Loucy (cell line): ENCODE results near the gene TBC1D22A.

Source experiments
- H2AFZ ChIP-seq: fragments of 200-600 bp; sonication (generic); 2 replicates; pipeline ENCODE4 v1.6.0; 2016; ENCODE audit warnings: antibody characterized with exemption, mild to moderate bottlenecking, low read length, moderate library complexity
- H3F3A ChIP-seq: fragments of 200-600 bp; 2 replicates; pipeline ENCODE4 v1.6.0; 2016; ENCODE audit warnings: antibody characterized with exemption, low read depth, mild to moderate bottlenecking
- H3K27me3 ChIP-seq: fragments of 200-600 bp; sonication (generic); 2 replicates; pipeline ENCODE4 v1.6.1; 2014; ENCODE audit warnings: low read length, mild to moderate bottlenecking; ENCODE audit not compliant: insufficient read depth, poor library complexity, severe bottlenecking
- H3K36me3 ChIP-seq: fragments of 200-600 bp; sonication (generic); 2 replicates; pipeline ENCODE4 v1.6.1; 2016; ENCODE audit warnings: low read length; ENCODE audit not compliant: insufficient read depth
- H3K4me1 ChIP-seq: fragments of 200-600 bp; sonication (generic); 2 replicates; pipeline ENCODE4 v1.5.1; 2014; ENCODE audit warnings: low read length, mild to moderate bottlenecking; ENCODE audit not compliant: insufficient read depth, poor library complexity, severe bottlenecking
- H3K4me2 ChIP-seq: fragments of 200-600 bp; sonication (generic); 2 replicates; pipeline ENCODE4 v1.6.0; 2014; ENCODE audit warnings: antibody characterized with exemption, low read length, low read depth, mild to moderate bottlenecking; ENCODE audit not compliant: poor library complexity, severe bottlenecking
- H3K4me3 ChIP-seq: fragments of 200-600 bp; sonication (generic); 2 replicates; pipeline ENCODE4 v1.5.1; 2014; ENCODE audit warnings: low read length, mild to moderate bottlenecking, mixed read lengths; ENCODE audit not compliant: poor library complexity, severe bottlenecking
- H3K79me2 ChIP-seq: fragments of 200-600 bp; sonication (generic); 2 replicates; pipeline ENCODE4 v1.6.1; 2014; ENCODE audit warnings: low read length; ENCODE audit not compliant: insufficient read depth
- H3K9ac ChIP-seq: fragments of 200-600 bp; sonication (generic); 2 replicates; pipeline ENCODE4 v1.6.0; 2014; ENCODE audit warnings: mild to moderate bottlenecking, low read depth, low read length, moderate library complexity; ENCODE audit not compliant: poor library complexity, severe bottlenecking
- H3K9me2 ChIP-seq: fragments of 200-600 bp; sonication (generic); replicated peaks from 2 replicates; pipeline ENCODE4 v1.6.1; 2016; ENCODE audit warnings: low read depth, low read length, mixed read lengths
- H3K9me3 ChIP-seq: fragments of 200-600 bp; sonication (generic); 2 replicates; pipeline ENCODE4 v1.6.1; 2014; ENCODE audit warnings: mild to moderate bottlenecking, antibody characterized with exemption, low read length, low read depth; ENCODE audit not compliant: insufficient read depth
- H4K20me1 ChIP-seq: fragments of 200-600 bp; sonication (generic); 2 replicates; pipeline ENCODE4 v1.6.0; 2014; ENCODE audit warnings: antibody characterized with exemption, low read length, mild to moderate bottlenecking; ENCODE audit not compliant: insufficient read depth, poor library complexity, severe bottlenecking
- CTCF ChIP-seq: fragments of 200-600 bp; sonication (generic); conservative IDR thresholded peaks from 2 replicates; pipeline ENCODE4 v1.5.1; 2014; ENCODE audit warnings: mild to moderate bottlenecking, antibody characterized with exemption, low read length
- EZH2phosphoT487 ChIP-seq: fragments of 200-600 bp; IDR thresholded peaks from 2 replicates; pipeline ENCODE4 v1.6.1; 2018; ENCODE audit warnings: antibody characterized with exemption, mild to moderate bottlenecking, moderate library complexity, borderline replicate concordance

The TBC1D22A gene

DNA sequence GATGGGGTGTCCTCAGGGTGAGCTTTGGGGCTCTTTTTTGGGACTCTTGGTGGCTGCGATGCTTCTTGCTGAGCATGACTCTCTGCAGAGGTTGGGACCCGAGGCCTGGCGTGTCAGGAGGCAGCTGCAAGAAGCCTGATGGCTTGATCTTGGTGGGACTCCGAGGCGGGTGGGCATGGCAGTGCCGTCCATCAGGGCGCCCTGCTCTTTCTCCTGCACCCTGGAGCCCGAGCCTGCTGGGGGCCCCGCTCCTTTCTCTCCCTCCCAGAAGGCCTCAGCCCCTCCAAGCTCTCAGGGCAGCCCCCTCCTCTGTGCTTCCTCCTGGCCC lies 432.7 kb downstream of the TBC1D22A start:
- H3K9me3 ChIP-seq, result no peaks in the 10 kb centered on the region
- no peak overlapping the region for H3K9ac ChIP-seq
- H3K4me1 ChIP-seq, result no peaks in the 10 kb centered on the region
- no peaks in the 10 kb centered on the region for H4K20me1 ChIP-seq
- H3K9me2 ChIP-seq, result no peaks in the 10 kb centered on the region
- no peak overlapping the region for H3K4me2 ChIP-seq
- H3F3A ChIP-seq, result no peaks in the 10 kb centered on the region
- H3K79me2 ChIP-seq, result no peaks in the 10 kb centered on the region
- no peaks in the 10 kb centered on the region for H3K36me3 ChIP-seq
- TF ChIP-seq CTCF (no peak), EZH2phosphoT487 (no peak)
- H3K4me3 ChIP-seq, result no peak overlapping the region
- H2AFZ ChIP-seq, result no peak overlapping the region
- H3K27me3 ChIP-seq, result no peaks in the 10 kb centered on the region

DNA sequence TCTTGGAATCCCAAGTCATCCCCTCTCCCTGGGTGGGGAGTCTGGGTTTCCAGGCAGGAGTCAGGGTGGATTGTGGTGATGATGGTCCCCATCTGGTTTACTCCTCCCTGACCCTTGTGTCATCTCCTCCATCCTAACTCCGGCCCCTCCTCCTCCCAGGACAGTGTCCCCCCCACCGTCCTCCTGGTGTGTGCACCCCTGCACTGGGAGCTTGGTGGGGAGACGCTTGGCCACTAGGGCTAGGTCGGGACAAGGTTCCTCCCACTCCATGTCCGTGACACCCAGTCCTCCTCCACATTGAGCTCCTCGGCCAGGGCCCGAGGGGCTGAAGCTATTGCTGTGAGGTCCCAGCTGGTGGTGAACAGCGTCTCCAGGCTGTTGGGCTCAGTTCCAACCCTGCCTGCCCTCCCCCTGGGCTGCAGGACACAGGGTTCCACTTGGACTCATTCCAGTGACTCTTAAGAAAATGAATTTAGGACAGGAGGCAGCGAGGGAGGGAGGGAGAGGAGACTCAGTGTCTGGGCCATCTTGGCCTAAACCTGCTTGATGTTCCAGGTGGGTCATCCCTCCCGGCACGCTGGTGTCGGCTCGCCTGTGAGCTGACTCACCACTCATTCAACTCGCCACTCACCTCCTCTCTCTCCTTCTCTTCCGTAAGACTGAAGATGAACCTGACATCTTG lies 433.2 kb downstream of the TBC1D22A start:
- Histone ChIP-seq H3K9me2 (no peaks in the 10 kb centered on the region), H3K4me3 (no peak overlapping the region), H3K79me2 (no peaks in the 10 kb centered on the region), H3K4me2 (no peak overlapping the region), H2AFZ (no peak overlapping the region), H3K9me3 (no peaks in the 10 kb centered on the region), H4K20me1 (no peaks in the 10 kb centered on the region), H3F3A (no peaks in the 10 kb centered on the region), H3K4me1 (no peaks in the 10 kb centered on the region), H3K36me3 (no peaks in the 10 kb centered on the region), H3K9ac (no peak overlapping the region), H3K27me3 (no peaks in the 10 kb centered on the region)
- TF ChIP-seq EZH2phosphoT487, result no peak

GRCh38 chr22:47196166-47196849 lies 433.9 kb downstream of the TBC1D22A start:
- Histone ChIP-seq H3K27me3 (no peaks in the 10 kb centered on the region), H3F3A (no peaks in the 10 kb centered on the region), H4K20me1 (no peaks in the 10 kb centered on the region), H3K4me2 (no peak overlapping the region), H3K79me2 (no peaks in the 10 kb centered on the region), H3K9me3 (no peaks in the 10 kb centered on the region), H2AFZ (no peak overlapping the region), H3K9ac (no peak overlapping the region), H3K4me3 (no peak overlapping the region), H3K36me3 (no peaks in the 10 kb centered on the region), H3K9me2 (no peaks in the 10 kb centered on the region), H3K4me1 (no peaks in the 10 kb centered on the region)
- no peak for TF ChIP-seq CTCF
- TF ChIP-seq EZH2phosphoT487, result no peak
